Heart left ventricle (tissue), 16 donors: Measurements from ENCODE around the gene ENDOU. TPM values are rescaled to one million over a fixed set of nuclear protein-coding genes. Genes with fewer than 3 reads are reported as not detected.

Source experiments
- ATAC-seq, 4 donors: fragments of 200-7000 bp; cut with Tn5 transposase; one replicate each; pipeline ENCODE4 v1.9.1; 2020 to 2022; ENCODE audit warnings: moderate library complexity in 4 of 4, mild to moderate bottlenecking in 3 of 4, moderate number of reproducible peaks in 1 of 4
- DNase-seq, 5 donors: peaks; one replicate each; pipeline ENCODE4 v3.0.0-alpha.2; 2020
- H3K27ac ChIP-seq, 12 donors: fragments of 200-600 bp; sonication (generic) in 4 of 12; one replicate each; pipeline versions ENCODE4 v1.5.0 to v1.8.0; 2016 to 2022; ENCODE audit warnings: mild to moderate bottlenecking in 2 of 12
- H3K27me3 ChIP-seq, 9 donors: fragments of 200-600 bp; sonication (generic) in 2 of 9; one replicate each; pipeline versions ENCODE4 v1.5.1 to v1.8.0; 2016 to 2022; ENCODE audit warnings: mild to moderate bottlenecking in 3 of 9
- H3K36me3 ChIP-seq, 9 donors: fragments of 200-600 bp; sonication (generic) in 2 of 9; one replicate each; pipeline versions ENCODE4 v1.5.0 to v1.8.0; 2018 to 2022; ENCODE audit warnings: mild to moderate bottlenecking in 2 of 9
- H3K4me1 ChIP-seq, 12 donors: fragments of 200-600 bp; sonication (generic) in 4 of 12; one replicate each; pipeline versions ENCODE4 v1.5.0 to v1.8.0; 2016 to 2022; ENCODE audit warnings: mild to moderate bottlenecking in 3 of 12
- H3K4me3 ChIP-seq, 12 donors: fragments of 200-600 bp; sonication (generic) in 4 of 12; one replicate each; pipeline versions ENCODE4 v1.5.0 to v1.8.0; 2017 to 2022; ENCODE audit warnings: mild to moderate bottlenecking in 9 of 12, moderate library complexity in 4 of 12
- H3K9me3 ChIP-seq, 12 donors: fragments of 200-600 bp; sonication (generic) in 4 of 12; one replicate each; pipeline versions ENCODE4 v1.5.0 to v1.8.0; 2016 to 2022; ENCODE audit warnings: mild to moderate bottlenecking in 1 of 12
- POLR2A ChIP-seq, 2 donors: fragments of 450-650 bp; IDR thresholded peaks; one replicate each; pipeline ENCODE4 v1.6.1; 2017; ENCODE audit warnings: antibody characterized with exemption in 2 of 2, mild to moderate bottlenecking in 2 of 2, moderate library complexity in 2 of 2
- WGBS, 4 donors: extraction: QIAGEN DNeasy Blood & Tissue Kit in 2 of 4; methylation state at CpG; one replicate each; pipeline versions ENCODE4 v1.1.5 to v1.1.7; 2013 to 2018; 5-methylcytosine and 5-hydroxymethylcytosine counted together
- intact Hi-C, 10 donors: fragments of 100-400 bp; cut with DNase I; formaldehyde crosslinking; loops; one replicate each; pipeline versions ENCODE4 v1.11.1 to v1.14.2; 2022
- long read RNA-seq, 3 donors: library from polyadenylated mRNA; unstranded; transcript quantifications; one replicate each; pipeline ENCODE4 v2.0.0, GENCODE V29; 2020 to 2021
- polyA plus RNA-seq, 2 donors: library from polyadenylated mRNA; stranded (reverse); fragments of 200-250 nt; gene quantifications; one replicate each; pipeline ENCODE4 v1.2.3, GENCODE V29; 2013
- total RNA-seq, 9 donors: library from RNA; depleted of rRNA in 2 of 9; stranded (reverse); fragments of >200 nt in 2 of 9; fragmentation: NEBNext Ultra II Directional in 3 of 9; extraction: Animal tissue kit (Norgen Biotek cat#: 25700) in 3 of 9; gene quantifications; one replicate each; pipeline versions ENCODE4 v1.1.0 to v1.2.4, GENCODE V29; 2016 to 2023
- TF ChIP-seq, protein P1 (sequence below), 12 donors: fragments of 200-600 bp; sonication (generic) in 4 of 12; IDR thresholded peaks; one replicate each; pipeline versions ENCODE4 v1.5.0 to v1.8.0; 2018 to 2022; ENCODE audit warnings: antibody characterized with exemption in 12 of 12, mild to moderate bottlenecking in 5 of 12
- donor health status: ischemic (EF 13 %, LVEDD 7.1; RV severe dilation, severe dysfunction).
- donor health status: healthy with polysubstance abuse.
- donor health status: DM: no; HTN: yes; CAD: no.
- donor health status: DM: no; HTN: no; CAD: no.
- donor health status: ischemic (EF 25% LVEDD 6.9; RV normal size, moderate dysfunction).
- donor health status: ischemic (EF 25% LVEDD 5.7; RV mildly dilated, moderate dysfunction).
- donor health status: healthy.
- donor health status: DM: yes; HTN: yes; CAD: no.
- donor health status: ischemic (EF 35%, LVEDD 5.7; RV mildly dilated, moderate dysfunction).
- donor health status: nonischemic (EF 11% LVEDD 7.7; RV severe dilation, severe dysfunction).
- donor health status: DM: yes; HTN: yes; CAD: no.
- donor health status: PGD.
- donor health status: ischemic (EF 29% LVEDD 5.4; RV normal size, mild dysfunction).
- donor health status: nonischemic (EF 23%, LVEDD 6.1; RV moderate dilation, normal function).

ENDOU gene, protein sequence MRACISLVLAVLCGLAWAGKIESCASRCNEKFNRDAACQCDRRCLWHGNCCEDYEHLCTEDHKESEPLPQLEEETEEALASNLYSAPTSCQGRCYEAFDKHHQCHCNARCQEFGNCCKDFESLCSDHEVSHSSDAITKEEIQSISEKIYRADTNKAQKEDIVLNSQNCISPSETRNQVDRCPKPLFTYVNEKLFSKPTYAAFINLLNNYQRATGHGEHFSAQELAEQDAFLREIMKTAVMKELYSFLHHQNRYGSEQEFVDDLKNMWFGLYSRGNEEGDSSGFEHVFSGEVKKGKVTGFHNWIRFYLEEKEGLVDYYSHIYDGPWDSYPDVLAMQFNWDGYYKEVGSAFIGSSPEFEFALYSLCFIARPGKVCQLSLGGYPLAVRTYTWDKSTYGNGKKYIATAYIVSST
- total RNA-seq (1 to 10 TPM in 1 of 9 donors, under 1 TPM in 4, not detected in 4; 0.12 to 2.5 (median 0.27) TPM), polyA plus RNA-seq (under 1 TPM; 0.08 to 0.42 TPM)
- long read RNA-seq, donor 1, partial matches to known transcripts = 1 of 1 reads
- long read RNA-seq, donor 1, other reads (novel, unspliced or antisense) = 0 of 1 reads
- long read RNA-seq, donor 2, partial matches to known transcripts = 1 of 1 reads
- long read RNA-seq, donor 2, other reads (novel, unspliced or antisense) = 0 of 1 reads
- long read RNA-seq, donor 3 = 0 reads

DNA sequence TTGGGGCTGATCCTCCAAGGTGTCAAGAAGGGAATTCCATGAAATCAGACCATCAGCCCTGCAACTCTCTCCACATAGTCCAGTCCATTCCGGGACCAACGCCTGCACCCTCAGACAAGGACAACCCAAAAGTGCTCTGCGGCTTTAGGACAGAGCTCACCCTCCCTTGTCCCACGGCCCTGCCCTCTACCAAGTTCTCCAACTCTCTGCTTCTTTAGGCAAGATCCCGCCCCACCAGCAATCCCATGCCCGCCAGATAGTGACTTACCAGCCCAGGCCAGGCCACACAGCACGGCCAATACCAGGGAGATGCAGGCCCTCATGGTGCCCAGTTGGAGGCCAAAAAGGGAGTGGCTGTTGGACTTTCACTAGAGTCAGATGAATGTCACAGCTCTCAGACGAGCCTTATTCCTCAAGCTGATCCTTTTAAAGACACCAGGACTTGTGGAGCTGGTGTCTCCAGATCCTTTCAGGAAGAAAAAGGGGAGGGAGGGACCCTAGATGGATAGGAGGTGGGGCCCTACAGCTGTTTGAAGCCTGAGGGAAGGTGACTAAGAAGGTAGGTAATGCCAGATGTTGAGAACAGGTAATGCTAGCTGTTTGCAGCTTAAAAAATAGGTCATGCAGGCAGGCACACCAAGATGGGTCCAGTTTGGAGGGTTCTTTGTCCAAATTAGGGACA, at the start of gene ENDOU:
Gene ENDOU (minus strand): TSS at position 400 of the 682 bp plus-strand sequence. CDS start 77 bp downstream, at position 323.
- Histone ChIP-seq H3K27ac (no peak within 1 kb of the TSS), H3K9me3 (no peaks in the 10 kb centered on the region), H3K27me3 (no peaks in the 10 kb centered on the region), H3K4me3 (no peak within 1 kb of the TSS), H3K36me3 (no peaks in the 10 kb centered on the region), H3K4me1 (peaks cover 0 to 20% (median 10%) of the 10 kb centered on the region in 12 donors)
- ATAC-seq = peak in 3 of 4 donors; percentile 17 to 29 (median 18)
- 84 to 91% (median 89%) methylated on average over 8 of the region's 8 CpGs for WGBS, 4 donors
- no peak for TF ChIP-seq POLR2A (IDR thresholded peaks at IDR 0.05)
- TF ChIP-seq, protein P1, sequence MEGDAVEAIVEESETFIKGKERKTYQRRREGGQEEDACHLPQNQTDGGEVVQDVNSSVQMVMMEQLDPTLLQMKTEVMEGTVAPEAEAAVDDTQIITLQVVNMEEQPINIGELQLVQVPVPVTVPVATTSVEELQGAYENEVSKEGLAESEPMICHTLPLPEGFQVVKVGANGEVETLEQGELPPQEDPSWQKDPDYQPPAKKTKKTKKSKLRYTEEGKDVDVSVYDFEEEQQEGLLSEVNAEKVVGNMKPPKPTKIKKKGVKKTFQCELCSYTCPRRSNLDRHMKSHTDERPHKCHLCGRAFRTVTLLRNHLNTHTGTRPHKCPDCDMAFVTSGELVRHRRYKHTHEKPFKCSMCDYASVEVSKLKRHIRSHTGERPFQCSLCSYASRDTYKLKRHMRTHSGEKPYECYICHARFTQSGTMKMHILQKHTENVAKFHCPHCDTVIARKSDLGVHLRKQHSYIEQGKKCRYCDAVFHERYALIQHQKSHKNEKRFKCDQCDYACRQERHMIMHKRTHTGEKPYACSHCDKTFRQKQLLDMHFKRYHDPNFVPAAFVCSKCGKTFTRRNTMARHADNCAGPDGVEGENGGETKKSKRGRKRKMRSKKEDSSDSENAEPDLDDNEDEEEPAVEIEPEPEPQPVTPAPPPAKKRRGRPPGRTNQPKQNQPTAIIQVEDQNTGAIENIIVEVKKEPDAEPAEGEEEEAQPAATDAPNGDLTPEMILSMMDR (IDR thresholded peaks at IDR 0.05) = no peak
- DNase-seq = no peak
- intact Hi-C loops = no loop called here

DNA sequence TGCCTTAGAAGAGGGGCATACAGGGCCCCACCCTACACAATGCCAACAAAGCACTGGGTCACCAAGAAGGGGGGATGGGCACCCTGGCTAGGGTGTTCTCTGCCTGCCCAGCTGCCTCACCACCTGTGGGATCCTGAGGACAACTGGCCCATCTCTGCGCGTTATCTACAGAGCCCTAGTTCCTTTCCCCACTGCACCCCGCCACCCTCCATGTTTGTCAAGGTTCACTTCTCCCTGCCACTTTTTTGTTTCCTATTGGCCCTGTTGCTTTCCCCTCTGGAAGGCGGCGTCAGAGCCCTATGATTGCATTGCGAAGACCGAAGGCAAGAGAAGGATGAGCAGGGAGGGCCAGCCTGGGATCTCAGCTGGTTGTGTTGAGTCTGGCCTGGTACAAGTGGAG, 49.4 kb upstream of the ENDOU start:
- TF ChIP-seq, protein P1 (IDR thresholded peaks at IDR 0.05) = no peak
- no peak for TF ChIP-seq POLR2A (IDR thresholded peaks at IDR 0.05)
- no peak for ATAC-seq
- Histone ChIP-seq H3K27me3 (no peaks in the 10 kb centered on the region), H3K27ac (peak overlapping the region in 5 of 12 donors; percentile 12 to 88 (median 20)), H3K4me3 (peak overlapping the region in 2 of 12 donors; percentile 94 to 95), H3K36me3 (no peaks in the 10 kb centered on the region), H3K4me1 (peaks cover 3 to 75% (median 60%) of the 10 kb centered on the region in 12 donors), H3K9me3 (no peaks in the 10 kb centered on the region)
- WGBS, 4 donors = 93 to 97% (median 96%) methylated on average over 7 of the region's 7 CpGs
- DNase-seq = peak in 1 of 5 donors; percentile 42
- intact Hi-C loops = loop anchor here in 6 of 10 donors (5.0 to 10.0 kb wide), 4 partner anchors 43 to 122 kb away; partner anchors contain the start of gene HDAC7 (in 1 of the 6)

DNA sequence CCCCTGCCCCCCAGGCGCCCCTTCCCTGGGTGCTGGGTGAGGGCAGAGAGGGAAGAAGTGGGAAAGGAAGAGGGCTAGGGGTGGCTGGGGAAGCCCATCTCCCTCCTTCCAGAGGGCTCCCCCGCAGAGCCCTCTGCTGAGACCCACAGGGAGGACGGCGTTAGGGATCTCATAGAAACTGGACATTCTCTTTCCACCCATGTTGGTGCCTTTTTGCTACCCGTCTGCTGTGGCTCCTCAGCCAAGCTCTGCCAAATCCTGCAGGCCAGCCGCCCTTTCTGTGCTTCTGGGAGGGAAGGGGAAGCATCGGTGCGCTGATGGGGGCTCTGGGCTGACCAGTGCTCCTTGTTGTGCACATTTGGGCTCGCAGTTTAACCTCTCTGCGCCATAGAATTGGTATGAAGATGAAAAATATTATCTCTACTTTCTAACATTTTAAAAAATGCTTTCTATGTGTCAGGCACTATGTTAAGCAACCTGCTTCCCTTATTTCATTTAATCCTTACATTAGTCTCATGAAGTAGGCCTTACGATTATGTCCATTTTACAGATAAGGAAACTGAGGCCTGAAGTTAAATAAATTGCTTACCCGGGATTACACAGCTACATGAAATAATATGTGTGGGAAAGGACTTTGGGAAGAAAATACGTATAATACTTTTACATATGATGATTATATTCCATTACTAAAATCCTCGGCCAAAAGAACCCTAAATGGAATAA, 48.7 kb upstream of the ENDOU start:
- H3K4me1 ChIP-seq = peaks cover 3 to 69% (median 58%) of the 10 kb centered on the region in 12 donors
- 61 to 70% (median 63%) methylated on average over 12 to 14 of the region's 14 CpGs for WGBS, 4 donors
- no peak for DNase-seq
- TF ChIP-seq POLR2A (IDR thresholded peaks at IDR 0.05) = no peak
- TF ChIP-seq, protein P1 (IDR thresholded peaks at IDR 0.05) = no peak
- no peaks in the 10 kb centered on the region for H3K36me3 ChIP-seq
- peak overlapping the region in 10 of 12 donors; percentile 34 to 88 (median 82) for H3K27ac ChIP-seq
- intact Hi-C loops = loop anchor here in 2 of 10 donors (5.0 to 10.0 kb wide), 2 partner anchors 61 to 122 kb away; no protein-coding TSS in a partner anchor
- peak in 2 of 4 donors; percentile 8 for ATAC-seq
- H3K27me3 ChIP-seq = no peaks in the 10 kb centered on the region
- peak overlapping the region; percentile 74 to 99 (median 96) for H3K4me3 ChIP-seq
- no peaks in the 10 kb centered on the region for H3K9me3 ChIP-seq
